Mesothelial cell of epicardium (in vitro differentiated cells): Measurements from ENCODE around the gene DENND1A. TPM values are rescaled to one million over a fixed set of nuclear protein-coding genes. Genes with fewer than 3 reads are reported as not detected.

Experiments
- DNase-seq, 2 experiments: peaks; one replicate each; pipeline ENCODE4 v3.0.0; 2021; ENCODE audit warnings: low spot score in 2 of 2; ENCODE audit not compliant: unreplicated experiment in 2 of 2
- H3K27ac Mint-ChIP-seq: 2 replicates; pipeline ENCODE4 v1.8.0; 2021; ENCODE audit warnings: mixed read lengths
- H3K27me3 Mint-ChIP-seq: 2 replicates; pipeline ENCODE4 v1.8.0; 2021; ENCODE audit warnings: low read depth, mixed read lengths
- H3K36me3 Mint-ChIP-seq: 2 replicates; pipeline ENCODE4 v1.8.0; 2021; ENCODE audit warnings: mixed read lengths
- H3K4me1 Mint-ChIP-seq: 2 replicates; pipeline ENCODE4 v1.8.0; 2021; ENCODE audit warnings: mixed read lengths
- H3K4me3 Mint-ChIP-seq: 2 replicates; pipeline ENCODE4 v1.8.0; 2021; ENCODE audit warnings: mild to moderate bottlenecking, moderate library complexity, mixed read lengths
- H3K9me3 Mint-ChIP-seq: 2 replicates; pipeline ENCODE4 v1.8.0; 2021; ENCODE audit warnings: mixed read lengths
- CTCF ChIP-seq: fragments of 200-600 bp; sonication (generic); IDR thresholded peaks from one replicate; pipeline ENCODE4 v1.5.0; 2021; ENCODE audit warnings: antibody characterized with exemption; ENCODE audit not compliant: unreplicated experiment
- total RNA-seq: library from RNA; stranded (reverse); gene quantifications from 3 replicates; pipeline ENCODE4 v1.2.1, GENCODE V29; 2021

Gene DENND1A
- total RNA-seq, 1 donor from 2014 or later = 23.4 TPM

GRCh38 chr9:123860603-123861002, 69.3 kb downstream of the DENND1A start:
- peaks cover 26% of the 10 kb centered on the region for H3K4me1 Mint-ChIP-seq
- H3K27me3 Mint-ChIP-seq = no peaks in the 10 kb centered on the region
- peaks cover 12% of the 10 kb centered on the region for H3K9me3 Mint-ChIP-seq
- no peak for TF ChIP-seq CTCF
- H3K27ac Mint-ChIP-seq = no peak overlapping the region
- DNase-seq = no peak
- no peak overlapping the region for H3K4me3 Mint-ChIP-seq
- peaks cover 16% of the 10 kb centered on the region for H3K36me3 Mint-ChIP-seq

DNA sequence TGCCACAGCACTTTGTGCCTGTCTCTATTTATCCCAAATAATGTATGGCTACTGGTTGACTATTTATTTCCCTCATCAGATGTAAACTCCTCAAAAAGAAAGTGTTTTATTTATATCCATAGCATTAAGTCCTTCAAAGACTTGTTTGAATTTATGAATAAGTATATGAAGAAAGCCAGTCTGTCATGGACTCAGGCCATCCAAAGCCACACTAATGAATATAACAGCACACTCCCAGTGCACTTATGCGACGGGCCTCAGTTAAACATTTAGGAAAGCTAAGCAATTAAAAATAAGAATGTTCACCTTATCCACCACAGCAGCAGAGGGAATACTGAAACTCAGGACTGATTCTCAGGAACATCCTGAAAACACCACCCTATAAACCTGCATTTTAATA, 77.5 kb downstream of the DENND1A start:
- peaks cover 27% of the 10 kb centered on the region for H3K9me3 Mint-ChIP-seq
- TF ChIP-seq CTCF = no peak

GRCh38 chr9:123851851-123852250, 78.1 kb downstream of the DENND1A start:
- no peak overlapping the region for H3K4me3 Mint-ChIP-seq
- no peaks in the 10 kb centered on the region for H3K4me1 Mint-ChIP-seq
- TF ChIP-seq CTCF = no peak
- DNase-seq = no peak
- H3K27ac Mint-ChIP-seq = no peak overlapping the region
- peaks cover 34% of the 10 kb centered on the region for H3K36me3 Mint-ChIP-seq
- H3K27me3 Mint-ChIP-seq = no peaks in the 10 kb centered on the region
- H3K9me3 Mint-ChIP-seq = peaks cover 29% of the 10 kb centered on the region

More for the DNA sequence above, 77.5 kb downstream of the DENND1A start:
- Mint-ChIP-seq H3K27ac (no peak overlapping the region), H3K36me3 (peaks cover 34% of the 10 kb centered on the region), H3K4me1 (no peaks in the 10 kb centered on the region), H3K27me3 (no peaks in the 10 kb centered on the region), H3K4me3 (no peak overlapping the region)
- DNase-seq = no peak

- Mint-ChIP-seq H3K27ac (no peak overlapping the region), H3K9me3 (peaks cover 35% of the 10 kb centered on the region), H3K36me3 (peaks cover 43% of the 10 kb centered on the region), H3K4me3 (no peak overlapping the region), H3K4me1 (no peaks in the 10 kb centered on the region), H3K27me3 (no peaks in the 10 kb centered on the region)
- no peak for DNase-seq
- no peak for TF ChIP-seq CTCF
These were observed 81.4 kb downstream of the DENND1A start for GRCh38 chr9:123848447-123849085.

DNA sequence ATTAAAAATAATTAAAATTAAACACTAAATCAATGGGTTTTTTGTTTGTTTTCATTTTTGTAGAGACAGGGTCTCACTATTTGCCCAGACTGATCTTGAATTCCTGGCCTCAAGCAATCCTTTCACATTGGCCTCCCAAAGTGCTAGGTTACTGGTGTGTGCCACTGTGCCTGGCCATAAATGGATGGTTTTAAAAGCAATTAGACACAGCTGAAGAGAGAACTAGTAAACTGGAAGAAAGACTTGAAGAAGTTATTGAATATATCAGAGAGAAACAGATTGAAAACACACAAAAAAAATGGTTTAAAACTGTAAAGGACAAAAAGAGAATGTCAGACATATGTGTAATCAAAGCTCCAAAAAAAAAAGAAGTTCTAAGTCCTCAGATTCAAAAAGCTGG, 83.0 kb downstream of the DENND1A start:
- no peak overlapping the region for H3K27ac Mint-ChIP-seq
- H3K4me3 Mint-ChIP-seq = no peak overlapping the region
- peaks cover 52% of the 10 kb centered on the region for H3K36me3 Mint-ChIP-seq
- TF ChIP-seq CTCF = no peak
- H3K9me3 Mint-ChIP-seq = peaks cover 43% of the 10 kb centered on the region
- DNase-seq = no peak
- no peaks in the 10 kb centered on the region for H3K27me3 Mint-ChIP-seq
- H3K4me1 Mint-ChIP-seq = no peaks in the 10 kb centered on the region
